ENCODE data around the gene RAB4A. TPM values are rescaled to one million over a fixed set of nuclear protein-coding genes. Genes with fewer than 3 reads are reported as not detected.
"Not testable (repeated sequence)": the region's sequence is repeated elsewhere in the genome, so short reads cannot be mapped to it uniquely, and the experiment has no call there.

Gene RAB4A
- total and polyA plus RNA-seq, 3 donors from 2014 or later = 27.2 to 55.1 (median 30.2) TPM

- H3K27ac ChIP-seq = no peak overlapping the region
- H3K36me3 ChIP-seq (ENCODE audit: low read depth, missing control alignments) = no peaks in the 10 kb centered on the region
- no peaks in the 10 kb centered on the region for H3K27me3 ChIP-seq
- intact Hi-C loops (cut with DNase I; ENCODE audit: low total_unique reads) = no loop called here
- H3K9me3 ChIP-seq = no peaks in the 10 kb centered on the region
- no peak for DNase-seq
- H3K4me1 ChIP-seq = no peaks in the 10 kb centered on the region
- H3K4me3 ChIP-seq = no peak overlapping the region
- TF ChIP-seq CTCF (IDR thresholded peaks at IDR 0.05) (no peak), POLR2A (IDR thresholded peaks at IDR 0.05) (no peak)
- 91% methylated on average over 7 of the region's 7 CpGs for WGBS, 2 donors
Measured at GRCh38 chr1:229323201-229323600, 52.3 kb downstream of the RAB4A start.

- DNase-seq = no peak
- Histone ChIP-seq H3K27me3 (no peaks in the 10 kb centered on the region), H3K9me3 (no peaks in the 10 kb centered on the region), H3K4me1 (no peaks in the 10 kb centered on the region), H3K36me3 (ENCODE audit: low read depth, missing control alignments) (no peaks in the 10 kb centered on the region), H3K27ac (no peak overlapping the region), H3K4me3 (no peak overlapping the region)
- no peak for TF ChIP-seq POLR2A (IDR thresholded peaks at IDR 0.05)
- WGBS, 2 donors = 96% methylated on average over 2 of the region's 2 CpGs
- intact Hi-C loops (cut with DNase I; ENCODE audit: low total_unique reads) = no loop called here
Measured at GRCh38 chr1:229323885-229324553, 53.1 kb downstream of the RAB4A start.

- no peaks in the 10 kb centered on the region for H3K4me1 ChIP-seq
- no peak overlapping the region for H3K27ac ChIP-seq
- TF ChIP-seq POLR2A (IDR thresholded peaks at IDR 0.05) = no peak
- TF ChIP-seq CTCF (IDR thresholded peaks at IDR 0.05) = no peak
- H3K9me3 ChIP-seq = no peaks in the 10 kb centered on the region
- H3K36me3 ChIP-seq (ENCODE audit: low read depth, missing control alignments) = no peaks in the 10 kb centered on the region
- 63 to 66% methylated on average over 2 of the region's 2 CpGs for WGBS, 2 donors
- no peaks in the 10 kb centered on the region for H3K27me3 ChIP-seq
- DNase-seq = no peak
- intact Hi-C loops (cut with DNase I; ENCODE audit: low total_unique reads) = no loop called here
- H3K4me3 ChIP-seq = no peak overlapping the region
Measured at GRCh38 chr1:229325401-229325800, 54.5 kb downstream of the RAB4A start.

- Histone ChIP-seq H3K27me3 (no peaks in the 10 kb centered on the region), H3K4me3 (no peak overlapping the region), H3K4me1 (no peaks in the 10 kb centered on the region), H3K9me3 (no peaks in the 10 kb centered on the region), H3K27ac (no peak overlapping the region), H3K36me3 (ENCODE audit: low read depth, missing control alignments) (no peaks in the 10 kb centered on the region)
- intact Hi-C loops (cut with DNase I; ENCODE audit: low total_unique reads) = no loop called here
- TF ChIP-seq POLR2A (IDR thresholded peaks at IDR 0.05) (no peak), CTCF (IDR thresholded peaks at IDR 0.05) (no peak)
- DNase-seq = no peak
- WGBS, 2 donors = 59 to 67% methylated on average over 10 of the region's 10 CpGs
Measured at GRCh38 chr1:229325853-229326487, 55.1 kb downstream of the RAB4A start.

- no peaks in the 10 kb centered on the region for H3K4me1 ChIP-seq
- H3K4me3 ChIP-seq = no peak overlapping the region
- H3K27ac ChIP-seq = no peak overlapping the region
- H3K36me3 ChIP-seq (ENCODE audit: low read depth, missing control alignments) = no peaks in the 10 kb centered on the region
- H3K27me3 ChIP-seq = no peaks in the 10 kb centered on the region
- no peaks in the 10 kb centered on the region for H3K9me3 ChIP-seq
- intact Hi-C loops (cut with DNase I; ENCODE audit: low total_unique reads) = no loop called here
- TF ChIP-seq POLR2A (IDR thresholded peaks at IDR 0.05) (no peak), CTCF (IDR thresholded peaks at IDR 0.05) (no peak)
- WGBS, 2 donors = 95 to 96% methylated on average over 12 of the region's 12 CpGs
- DNase-seq = no peak
Measured at GRCh38 chr1:229326601-229327000, 55.7 kb downstream of the RAB4A start.

GRCh38 chr1:229327765-229328164, 56.9 kb downstream of the RAB4A start:
- 89 to 95% methylated on average over 6 of the region's 6 CpGs for WGBS, 2 donors
- intact Hi-C loops (cut with DNase I; ENCODE audit: low total_unique reads); H3K9me3 ChIP-seq; DNase-seq; H3K27me3 ChIP-seq; H3K36me3 ChIP-seq (ENCODE audit: low read depth, missing control alignments); H3K4me1 ChIP-seq; H3K4me3 ChIP-seq; H3K27ac ChIP-seq: not testable (repeated sequence)
